HG03196 (cell line): ENCODE results near the gene SLC9A6.

ENCODE experiments used
- ATAC-seq: cut with Tn5 transposase; IDR thresholded peaks from one replicate; pipeline ENCODE4 v1.9.1; 2021; ENCODE audit not compliant: unreplicated experiment

Gene SLC9A6

GRCh38 chrX:135985157-135985972 is at the start of gene SLC9A6:
TSS of gene SLC9A6 (plus strand) at chrX:135985435. CDS start at chrX:135985659, 224 bp downstream.
- ATAC-seq = peak; percentile 81

- ATAC-seq = no peak
Observed at GRCh38 chrX:135944486-135944885, 40.7 kb upstream of the SLC9A6 start.

- ATAC-seq = no peak
Observed at GRCh38 chrX:135951291-135951690, 33.9 kb upstream of the SLC9A6 start.

- ATAC-seq = peak; percentile 21
Observed at GRCh38 chrX:135973025-135973547, 12.1 kb upstream of the SLC9A6 start.

- peak; percentile 70 for ATAC-seq
Observed at GRCh38 chrX:135973548-135974278, 11.5 kb upstream of the SLC9A6 start, which contains the start of gene MMGT1. TSS of gene MMGT1 (minus strand) at chrX:135973988. CDS start at chrX:135973675, 313 bp downstream.

- ATAC-seq = no peak
Observed at GRCh38 chrX:135974279-135974856, 10.9 kb upstream of the SLC9A6 start.

GRCh38 chrX:135975421-135975820 is 9.8 kb upstream of the SLC9A6 start:
- ATAC-seq = no peak

- ATAC-seq = no peak
Observed at GRCh38 chrX:135977611-135978010, 7.6 kb upstream of the SLC9A6 start.

- no peak for ATAC-seq
Observed at GRCh38 chrX:135981010-135981409, 4.2 kb upstream of the SLC9A6 start.

GRCh38 chrX:135981668-135982067 is 3.6 kb upstream of the SLC9A6 start:
- no peak for ATAC-seq

- no peak for ATAC-seq
Observed at GRCh38 chrX:135982860-135983259, 2.4 kb upstream of the SLC9A6 start.

GRCh38 chrX:135984256-135984655 is 979 bp upstream of the SLC9A6 start:
- ATAC-seq = no peak

GRCh38 chrX:135984791-135985156 is 461 bp upstream of the SLC9A6 start:
- ATAC-seq = no peak

GRCh38 chrX:135985973-135986310 is 707 bp downstream of the SLC9A6 start:
- ATAC-seq = no peak

- ATAC-seq = no peak
Observed at GRCh38 chrX:135988245-135988644, 3.0 kb downstream of the SLC9A6 start.

GRCh38 chrX:136015016-136015415 is 29.8 kb downstream of the SLC9A6 start:
- no peak for ATAC-seq

GRCh38 chrX:136016881-136017280 is 31.6 kb downstream of the SLC9A6 start:
- no peak for ATAC-seq

GRCh38 chrX:136019226-136019625 is 34.0 kb downstream of the SLC9A6 start:
- no peak for ATAC-seq

GRCh38 chrX:136021160-136021559 is 35.9 kb downstream of the SLC9A6 start:
- peak; percentile 77 for ATAC-seq

GRCh38 chrX:136021903-136022302 is 36.7 kb downstream of the SLC9A6 start:
- ATAC-seq = peak; percentile 75

GRCh38 chrX:136025091-136025490 is 39.9 kb downstream of the SLC9A6 start:
- ATAC-seq = no peak
